ENCODE data around the gene PLD3. TPM values are rescaled to one million over a fixed set of nuclear protein-coding genes. Genes with fewer than 3 reads are reported as not detected.

The PLD3 gene
- total RNA-seq, 1 donor = 136 TPM

DNA sequence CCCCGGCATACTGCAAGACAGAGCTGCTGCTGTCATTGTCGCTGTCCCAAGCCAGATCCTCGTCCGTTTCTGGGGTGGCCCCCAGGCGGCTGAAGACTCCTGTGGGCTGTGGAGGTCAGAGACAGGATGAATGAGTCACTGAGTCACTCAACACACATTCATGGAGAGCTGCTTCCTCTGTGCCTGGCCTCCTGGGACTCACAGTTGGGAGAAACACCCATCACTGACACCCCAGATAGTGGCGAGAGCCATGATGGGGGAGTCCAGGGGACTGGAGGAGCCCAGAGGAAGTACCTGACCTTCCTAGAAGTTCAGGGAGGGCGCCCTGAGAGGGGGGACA, 26.3 kb upstream of the PLD3 start:
- DNase-seq (ENCODE audit: insufficient read length, low spot score, missing footprints) = peak; percentile 91
- TF ChIP-seq, protein P1, sequence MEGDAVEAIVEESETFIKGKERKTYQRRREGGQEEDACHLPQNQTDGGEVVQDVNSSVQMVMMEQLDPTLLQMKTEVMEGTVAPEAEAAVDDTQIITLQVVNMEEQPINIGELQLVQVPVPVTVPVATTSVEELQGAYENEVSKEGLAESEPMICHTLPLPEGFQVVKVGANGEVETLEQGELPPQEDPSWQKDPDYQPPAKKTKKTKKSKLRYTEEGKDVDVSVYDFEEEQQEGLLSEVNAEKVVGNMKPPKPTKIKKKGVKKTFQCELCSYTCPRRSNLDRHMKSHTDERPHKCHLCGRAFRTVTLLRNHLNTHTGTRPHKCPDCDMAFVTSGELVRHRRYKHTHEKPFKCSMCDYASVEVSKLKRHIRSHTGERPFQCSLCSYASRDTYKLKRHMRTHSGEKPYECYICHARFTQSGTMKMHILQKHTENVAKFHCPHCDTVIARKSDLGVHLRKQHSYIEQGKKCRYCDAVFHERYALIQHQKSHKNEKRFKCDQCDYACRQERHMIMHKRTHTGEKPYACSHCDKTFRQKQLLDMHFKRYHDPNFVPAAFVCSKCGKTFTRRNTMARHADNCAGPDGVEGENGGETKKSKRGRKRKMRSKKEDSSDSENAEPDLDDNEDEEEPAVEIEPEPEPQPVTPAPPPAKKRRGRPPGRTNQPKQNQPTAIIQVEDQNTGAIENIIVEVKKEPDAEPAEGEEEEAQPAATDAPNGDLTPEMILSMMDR (IDR thresholded peaks at IDR 0.05; ENCODE audit: extremely low read depth, low read depth, low read length) = no peak
- Histone ChIP-seq H3K36me3 (ENCODE audit: insufficient read depth, low read length) (peaks cover 31% of the 10 kb centered on the region), H2AFZ (ENCODE audit: low read length) (no peak overlapping the region), H3K27me3 (ENCODE audit: insufficient read depth, low read length) (no peaks in the 10 kb centered on the region), H3K4me2 (ENCODE audit: insufficient read depth, low read length) (no peak overlapping the region), H3K4me3 (ENCODE audit: insufficient read depth, low read length) (no peak overlapping the region), H3K9me3 (ENCODE audit: low read depth, low read length) (no peaks in the 10 kb centered on the region), H4K20me1 (ENCODE audit: insufficient read depth, low read length) (no peaks in the 10 kb centered on the region), H3K27ac (ENCODE audit: low read depth, low read length) (no peak overlapping the region), H3K4me1 (ENCODE audit: insufficient read depth, low read length) (no peaks in the 10 kb centered on the region), H3K79me2 (ENCODE audit: insufficient read depth, low read length) (no peaks in the 10 kb centered on the region)

DNA sequence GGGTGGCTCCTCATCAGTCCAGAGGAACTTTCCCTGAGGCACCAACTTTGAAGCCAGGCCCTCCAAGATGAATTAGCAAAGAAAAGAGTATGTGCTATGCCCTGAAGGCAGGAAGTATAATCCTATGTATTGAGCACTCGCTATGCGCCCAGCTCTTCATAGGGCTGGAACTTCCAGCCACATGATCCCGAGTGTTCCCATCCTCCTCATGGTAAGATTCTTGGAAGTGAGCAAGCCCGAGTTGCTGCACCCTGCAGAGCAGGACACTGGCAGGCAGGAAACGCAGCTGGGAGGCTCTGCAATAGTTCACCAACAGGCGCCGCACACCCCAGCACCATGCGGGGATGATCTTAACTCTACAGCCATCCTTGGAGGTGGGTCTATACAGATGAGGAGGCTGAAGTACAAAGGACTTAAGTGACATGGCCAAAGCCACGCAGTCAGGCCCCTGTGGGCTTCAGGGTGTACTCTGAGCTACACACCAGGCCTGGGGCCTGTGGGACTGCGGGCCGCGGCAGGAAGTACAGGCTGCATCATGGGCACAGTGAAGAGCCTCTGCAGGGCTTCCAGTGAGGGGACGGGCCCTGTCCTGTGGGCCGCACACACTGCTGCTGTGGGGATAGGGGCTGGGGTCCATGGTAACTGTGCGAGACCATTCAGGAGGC, 25.4 kb upstream of the PLD3 start:
- no peak overlapping the region for H3K27ac ChIP-seq (ENCODE audit: low read depth, low read length)
- DNase-seq (ENCODE audit: insufficient read length, low spot score, missing footprints) = peak; percentile 54
- H3K36me3 ChIP-seq (ENCODE audit: insufficient read depth, low read length) = peaks cover 38% of the 10 kb centered on the region
- H3K4me3 ChIP-seq (ENCODE audit: insufficient read depth, low read length) = no peak overlapping the region
- TF ChIP-seq, protein P1 (IDR thresholded peaks at IDR 0.05; ENCODE audit: extremely low read depth, low read depth, low read length) = no peak
- H3K9me3 ChIP-seq (ENCODE audit: low read depth, low read length) = no peaks in the 10 kb centered on the region
- H3K4me1 ChIP-seq (ENCODE audit: insufficient read depth, low read length) = no peaks in the 10 kb centered on the region
- no peaks in the 10 kb centered on the region for H3K79me2 ChIP-seq (ENCODE audit: insufficient read depth, low read length)
- H4K20me1 ChIP-seq (ENCODE audit: insufficient read depth, low read length) = no peaks in the 10 kb centered on the region
- no peaks in the 10 kb centered on the region for H3K27me3 ChIP-seq (ENCODE audit: insufficient read depth, low read length)
- no peak overlapping the region for H2AFZ ChIP-seq (ENCODE audit: low read length)
- no peak overlapping the region for H3K4me2 ChIP-seq (ENCODE audit: insufficient read depth, low read length)

DNA sequence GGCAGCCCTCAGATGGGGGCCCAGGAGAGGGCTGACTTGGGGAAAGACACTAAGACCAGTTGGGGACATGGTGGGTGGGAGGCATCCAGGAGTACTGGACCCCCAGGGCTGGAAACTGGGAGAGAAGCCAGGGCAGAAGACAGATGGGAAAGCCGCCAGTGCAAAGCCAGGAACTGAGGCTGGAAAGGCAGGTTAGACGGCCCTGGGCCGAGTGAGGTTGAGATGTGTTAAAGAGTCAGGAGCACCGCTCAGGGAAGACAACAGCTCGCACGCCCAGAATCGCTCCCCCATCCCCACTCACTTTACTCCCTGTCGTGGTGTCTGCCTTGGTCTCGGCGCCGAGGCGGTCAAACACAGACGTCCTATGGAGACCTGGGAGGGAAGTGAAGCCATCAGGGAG, 24.8 kb upstream of the PLD3 start:
- Histone ChIP-seq H3K4me3 (ENCODE audit: insufficient read depth, low read length) (no peak overlapping the region), H3K4me2 (ENCODE audit: insufficient read depth, low read length) (no peak overlapping the region), H3K4me1 (ENCODE audit: insufficient read depth, low read length) (no peaks in the 10 kb centered on the region), H3K36me3 (ENCODE audit: insufficient read depth, low read length) (peaks cover 40% of the 10 kb centered on the region), H3K27me3 (ENCODE audit: insufficient read depth, low read length) (no peaks in the 10 kb centered on the region), H3K27ac (ENCODE audit: low read depth, low read length) (no peak overlapping the region), H3K9me3 (ENCODE audit: low read depth, low read length) (no peaks in the 10 kb centered on the region), H3K79me2 (ENCODE audit: insufficient read depth, low read length) (no peaks in the 10 kb centered on the region), H4K20me1 (ENCODE audit: insufficient read depth, low read length) (no peaks in the 10 kb centered on the region), H2AFZ (ENCODE audit: low read length) (no peak overlapping the region)
- DNase-seq (ENCODE audit: insufficient read length, low spot score, missing footprints) = no peak
- TF ChIP-seq, protein P1 (IDR thresholded peaks at IDR 0.05; ENCODE audit: extremely low read depth, low read depth, low read length) = no peak

DNA sequence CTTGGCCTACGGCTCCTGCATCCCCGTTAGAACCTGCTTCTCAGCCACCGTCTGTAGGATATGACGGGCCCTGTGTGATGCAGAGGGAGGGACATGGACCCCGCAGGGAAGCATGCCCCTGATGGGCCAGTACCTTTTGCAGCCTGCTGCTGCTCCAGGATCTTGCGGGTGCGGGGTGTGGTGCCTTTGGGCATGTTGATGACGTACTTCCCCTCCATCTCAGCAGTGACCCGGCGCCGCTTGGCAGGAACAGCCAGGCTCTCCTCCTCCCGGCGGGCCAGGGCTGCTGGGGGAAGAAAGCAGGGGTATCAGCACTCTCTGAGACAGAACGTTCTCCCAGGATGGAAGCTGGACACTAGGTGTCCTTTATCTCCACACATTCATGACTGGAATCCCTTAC, 22.3 kb upstream of the PLD3 start:
- no peaks in the 10 kb centered on the region for H3K4me1 ChIP-seq (ENCODE audit: insufficient read depth, low read length)
- no peak overlapping the region for H3K4me3 ChIP-seq (ENCODE audit: insufficient read depth, low read length)
- no peak overlapping the region for H3K27ac ChIP-seq (ENCODE audit: low read depth, low read length)
- no peak for DNase-seq (ENCODE audit: insufficient read length, low spot score, missing footprints)
- no peak overlapping the region for H2AFZ ChIP-seq (ENCODE audit: low read length)
- no peaks in the 10 kb centered on the region for H3K79me2 ChIP-seq (ENCODE audit: insufficient read depth, low read length)
- no peak overlapping the region for H3K4me2 ChIP-seq (ENCODE audit: insufficient read depth, low read length)
- H4K20me1 ChIP-seq (ENCODE audit: insufficient read depth, low read length) = no peaks in the 10 kb centered on the region
- H3K27me3 ChIP-seq (ENCODE audit: insufficient read depth, low read length) = no peaks in the 10 kb centered on the region
- peaks cover 52% of the 10 kb centered on the region for H3K36me3 ChIP-seq (ENCODE audit: insufficient read depth, low read length)
- TF ChIP-seq, protein P1 (IDR thresholded peaks at IDR 0.05; ENCODE audit: extremely low read depth, low read depth, low read length) = no peak
- no peaks in the 10 kb centered on the region for H3K9me3 ChIP-seq (ENCODE audit: low read depth, low read length)
